ENCODE data around the gene EZH1.
"Not testable (repeated sequence)": the region's sequence is repeated elsewhere in the genome, so short reads cannot be mapped to it uniquely, and the experiment has no call there.

The EZH1 gene

GRCh38 chr17:42769964-42770363 is 25.1 kb upstream of the EZH1 start:
- not testable (repeated sequence) for DNase-seq

GRCh38 chr17:42768006-42768405 is 23.2 kb upstream of the EZH1 start:
- DNase-seq: not testable (repeated sequence)

- DNase-seq: no peak
Observed at GRCh38 chr17:42767512-42767911, 22.7 kb upstream of the EZH1 start.

- no peak for DNase-seq
Observed at GRCh38 chr17:42766124-42766523, 21.3 kb upstream of the EZH1 start.

- no peak for DNase-seq
Observed at GRCh38 chr17:42761638-42762037, 16.8 kb upstream of the EZH1 start.

GRCh38 chr17:42760652-42761581 is 16.1 kb upstream of the EZH1 start, which contains the start of gene RAMP2:
Gene RAMP2, plus strand, starts transcription at chr17:42761227. Its CDS starts 35 bp downstream, at chr17:42761262.
- peak; percentile 79 for DNase-seq

GRCh38 chr17:42759982-42760651 is 15.3 kb upstream of the EZH1 start:
- no peak for DNase-seq

GRCh38 chr17:42754782-42755181 is 9.9 kb upstream of the EZH1 start:
- DNase-seq: no peak

GRCh38 chr17:42751628-42752027 is 6.8 kb upstream of the EZH1 start:
- DNase-seq: no peak

- peak; percentile 19 for DNase-seq
Observed at GRCh38 chr17:42750739-42751344, 6.0 kb upstream of the EZH1 start.

- peak; percentile 92 for DNase-seq
Observed at GRCh38 chr17:42748908-42749798, 4.3 kb upstream of the EZH1 start.

GRCh38 chr17:42748202-42748907 is 3.5 kb upstream of the EZH1 start:
- DNase-seq: no peak

- no peak for DNase-seq
Observed at GRCh38 chr17:42744283-42744805, 496 bp downstream of the EZH1 start.

GRCh38 chr17:42743595-42744282 is 1.1 kb downstream of the EZH1 start:
- no peak for DNase-seq

GRCh38 chr17:42742916-42743315 is 1.9 kb downstream of the EZH1 start:
- DNase-seq: not testable (repeated sequence)

GRCh38 chr17:42740699-42741098 is 4.1 kb downstream of the EZH1 start:
- DNase-seq: no peak

- DNase-seq: no peak
Observed at GRCh38 chr17:42725143-42725542, 19.7 kb downstream of the EZH1 start.

GRCh38 chr17:42723636-42724035 is 21.2 kb downstream of the EZH1 start:
- DNase-seq: no peak

GRCh38 chr17:42720996-42721583 is 23.8 kb downstream of the EZH1 start:
- DNase-seq: peak; percentile 90

GRCh38 chr17:42709561-42709960 is 35.3 kb downstream of the EZH1 start:
- no peak for DNase-seq
